ENCODE data around the gene CEP250.

CEP250 gene

DNA sequence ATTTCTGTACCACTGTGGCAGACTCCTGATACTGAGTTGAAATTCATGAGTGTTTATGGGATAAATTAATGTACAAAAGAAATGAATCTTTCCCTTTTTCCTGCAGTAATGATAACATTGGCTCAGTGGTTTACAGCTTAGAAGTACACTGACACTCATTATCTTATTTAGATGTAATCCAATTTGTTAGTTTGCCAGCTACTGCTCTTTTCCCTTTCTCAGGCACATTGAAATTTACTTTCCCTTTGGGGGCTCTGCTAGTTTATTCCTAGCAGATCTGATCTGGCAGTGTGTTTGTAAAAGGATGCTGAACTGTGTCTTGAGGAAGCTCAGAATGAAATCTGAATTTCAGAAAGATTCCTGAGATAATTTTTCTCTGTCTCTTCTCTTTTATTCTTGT lies 3.0 kb downstream of the CEP250 start:
- no peaks in the 10 kb centered on the region for H3K27me3 ChIP-seq (ENCODE audit: insufficient read depth, low read length, poor library complexity)
- H3K23ac ChIP-seq (ENCODE audit: low read length), result no peak overlapping the region
- no peaks in the 10 kb centered on the region for H3K79me2 ChIP-seq (ENCODE audit: control insufficient read depth, insufficient read depth, low read length)
- H3K4me2 ChIP-seq (ENCODE audit: low read length), result no peak overlapping the region
- no peak overlapping the region for H3K4ac ChIP-seq (ENCODE audit: low read depth, low read length)
- DNase-seq, result no peak
- H3K36me3 ChIP-seq (ENCODE audit: control insufficient read depth, insufficient read depth, low read length), result no peaks in the 10 kb centered on the region
- no peaks in the 10 kb centered on the region for H3K4me1 ChIP-seq (ENCODE audit: control insufficient read depth, low read depth, low read length)
- no peak overlapping the region for H4K5ac ChIP-seq (ENCODE audit: low read length)
- no peaks in the 10 kb centered on the region for H3K79me1 ChIP-seq (ENCODE audit: low read length)
- no peak overlapping the region for H2AK5ac ChIP-seq (ENCODE audit: low read length)
- no peak overlapping the region for H3K9ac ChIP-seq (ENCODE audit: low read length)
- H3K56ac ChIP-seq (ENCODE audit: low read length), result no peak overlapping the region
- no peak overlapping the region for H3K27ac ChIP-seq (ENCODE audit: low read depth, low read length)
- H3K4me3 ChIP-seq (ENCODE audit: low read length), result no peak overlapping the region
- no peak overlapping the region for H2BK15ac ChIP-seq (replicated peaks; ENCODE audit: low read depth)
- H2BK120ac ChIP-seq (ENCODE audit: low read depth, low read length), result no peak overlapping the region
- H2BK5ac ChIP-seq (ENCODE audit: low read length), result no peak overlapping the region
- no peak overlapping the region for H3K18ac ChIP-seq (ENCODE audit: low read length)
- no peak overlapping the region for H4K8ac ChIP-seq (ENCODE audit: low read depth, low read length)

DNA sequence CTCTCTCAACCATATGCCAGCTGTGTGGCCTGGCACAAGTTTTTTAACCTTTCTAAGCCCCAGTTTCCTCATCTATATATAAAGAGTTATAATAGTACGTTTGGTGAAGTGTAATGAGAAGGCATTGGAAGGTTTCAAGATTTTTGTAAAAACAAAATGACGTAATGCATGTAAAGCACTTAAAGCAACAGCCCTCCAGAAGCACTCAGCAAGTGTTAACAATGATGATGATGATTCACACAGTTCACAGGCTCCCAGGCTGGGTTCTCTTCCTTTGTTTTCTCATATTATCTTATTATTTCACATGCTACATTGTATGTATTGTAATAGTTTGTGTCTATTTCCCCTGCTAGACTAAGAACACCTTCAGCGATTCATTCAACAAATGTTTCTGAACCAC lies 6.2 kb downstream of the CEP250 start:
- no peak for DNase-seq
- no peaks in the 10 kb centered on the region for H3K4me1 ChIP-seq (ENCODE audit: control insufficient read depth, low read depth, low read length)
- H3K27ac ChIP-seq (ENCODE audit: low read depth, low read length), result no peak overlapping the region
- no peak overlapping the region for H2BK120ac ChIP-seq (ENCODE audit: low read depth, low read length)
- H4K8ac ChIP-seq (ENCODE audit: low read depth, low read length), result no peak overlapping the region
- no peak overlapping the region for H2BK5ac ChIP-seq (ENCODE audit: low read length)
- H2AK5ac ChIP-seq (ENCODE audit: low read length), result no peak overlapping the region
- no peaks in the 10 kb centered on the region for H3K36me3 ChIP-seq (ENCODE audit: control insufficient read depth, insufficient read depth, low read length)
- H3K9ac ChIP-seq (ENCODE audit: low read length), result no peak overlapping the region
- no peaks in the 10 kb centered on the region for H3K79me2 ChIP-seq (ENCODE audit: control insufficient read depth, insufficient read depth, low read length)
- no peak overlapping the region for H2BK15ac ChIP-seq (replicated peaks; ENCODE audit: low read depth)
- H3K79me1 ChIP-seq (ENCODE audit: low read length), result no peaks in the 10 kb centered on the region
- H3K18ac ChIP-seq (ENCODE audit: low read length), result no peak overlapping the region
- H3K4me3 ChIP-seq (ENCODE audit: low read length), result no peak overlapping the region
- H3K23ac ChIP-seq (ENCODE audit: low read length), result no peak overlapping the region
- H4K5ac ChIP-seq (ENCODE audit: low read length), result no peak overlapping the region
- no peak overlapping the region for H3K4ac ChIP-seq (ENCODE audit: low read depth, low read length)
- no CpG with 5 or more reads among the region's 3 CpGs for WGBS (ENCODE audit: extremely low coverage, insufficient coverage, low lambda C conversion rate)
- H3K4me2 ChIP-seq (ENCODE audit: low read length), result no peak overlapping the region
- H3K27me3 ChIP-seq (ENCODE audit: insufficient read depth, low read length, poor library complexity), result no peaks in the 10 kb centered on the region
- H3K56ac ChIP-seq (ENCODE audit: low read length), result no peak overlapping the region

DNA sequence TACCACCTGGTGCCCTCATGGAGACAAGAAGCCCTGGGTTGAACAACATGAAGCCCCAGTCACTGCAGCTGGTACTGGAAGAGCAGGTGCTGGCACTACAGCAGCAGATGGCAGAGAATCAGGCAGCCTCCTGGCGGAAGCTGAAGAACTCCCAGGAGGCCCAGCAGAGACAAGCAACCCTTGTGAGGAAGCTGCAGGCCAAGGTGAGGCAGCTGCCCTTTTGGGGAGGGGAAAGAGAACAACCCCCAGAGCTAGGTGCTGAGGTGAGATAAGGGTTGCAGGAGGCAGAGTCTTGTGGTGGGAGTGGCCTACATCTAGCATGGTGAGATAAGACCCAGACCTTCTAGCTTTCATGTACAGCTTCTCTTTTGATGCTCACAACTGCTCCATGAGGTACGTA lies 7.0 kb downstream of the CEP250 start:
- no peak overlapping the region for H3K9ac ChIP-seq (ENCODE audit: low read length)
- no peak overlapping the region for H4K5ac ChIP-seq (ENCODE audit: low read length)
- H3K36me3 ChIP-seq (ENCODE audit: control insufficient read depth, insufficient read depth, low read length), result no peaks in the 10 kb centered on the region
- no peak overlapping the region for H3K4ac ChIP-seq (ENCODE audit: low read depth, low read length)
- H3K18ac ChIP-seq (ENCODE audit: low read length), result no peak overlapping the region
- no peak overlapping the region for H2BK5ac ChIP-seq (ENCODE audit: low read length)
- no peak overlapping the region for H3K27ac ChIP-seq (ENCODE audit: low read depth, low read length)
- no CpG with 5 or more reads among the region's 2 CpGs for WGBS (ENCODE audit: extremely low coverage, insufficient coverage, low lambda C conversion rate)
- no peak overlapping the region for H2AK5ac ChIP-seq (ENCODE audit: low read length)
- no peak overlapping the region for H2BK15ac ChIP-seq (replicated peaks; ENCODE audit: low read depth)
- no peak for DNase-seq
- no peak overlapping the region for H3K23ac ChIP-seq (ENCODE audit: low read length)
- H2BK120ac ChIP-seq (ENCODE audit: low read depth, low read length), result no peak overlapping the region
- H4K8ac ChIP-seq (ENCODE audit: low read depth, low read length), result no peak overlapping the region
- H3K79me1 ChIP-seq (ENCODE audit: low read length), result no peaks in the 10 kb centered on the region
- no peaks in the 10 kb centered on the region for H3K79me2 ChIP-seq (ENCODE audit: control insufficient read depth, insufficient read depth, low read length)
- no peak overlapping the region for H3K4me2 ChIP-seq (ENCODE audit: low read length)
- peaks cover 1% of the 10 kb centered on the region for H3K4me1 ChIP-seq (ENCODE audit: control insufficient read depth, low read depth, low read length)
- H3K4me3 ChIP-seq (ENCODE audit: low read length), result no peak overlapping the region
- no peaks in the 10 kb centered on the region for H3K27me3 ChIP-seq (ENCODE audit: insufficient read depth, low read length, poor library complexity)
- H3K56ac ChIP-seq (ENCODE audit: low read length), result no peak overlapping the region

DNA sequence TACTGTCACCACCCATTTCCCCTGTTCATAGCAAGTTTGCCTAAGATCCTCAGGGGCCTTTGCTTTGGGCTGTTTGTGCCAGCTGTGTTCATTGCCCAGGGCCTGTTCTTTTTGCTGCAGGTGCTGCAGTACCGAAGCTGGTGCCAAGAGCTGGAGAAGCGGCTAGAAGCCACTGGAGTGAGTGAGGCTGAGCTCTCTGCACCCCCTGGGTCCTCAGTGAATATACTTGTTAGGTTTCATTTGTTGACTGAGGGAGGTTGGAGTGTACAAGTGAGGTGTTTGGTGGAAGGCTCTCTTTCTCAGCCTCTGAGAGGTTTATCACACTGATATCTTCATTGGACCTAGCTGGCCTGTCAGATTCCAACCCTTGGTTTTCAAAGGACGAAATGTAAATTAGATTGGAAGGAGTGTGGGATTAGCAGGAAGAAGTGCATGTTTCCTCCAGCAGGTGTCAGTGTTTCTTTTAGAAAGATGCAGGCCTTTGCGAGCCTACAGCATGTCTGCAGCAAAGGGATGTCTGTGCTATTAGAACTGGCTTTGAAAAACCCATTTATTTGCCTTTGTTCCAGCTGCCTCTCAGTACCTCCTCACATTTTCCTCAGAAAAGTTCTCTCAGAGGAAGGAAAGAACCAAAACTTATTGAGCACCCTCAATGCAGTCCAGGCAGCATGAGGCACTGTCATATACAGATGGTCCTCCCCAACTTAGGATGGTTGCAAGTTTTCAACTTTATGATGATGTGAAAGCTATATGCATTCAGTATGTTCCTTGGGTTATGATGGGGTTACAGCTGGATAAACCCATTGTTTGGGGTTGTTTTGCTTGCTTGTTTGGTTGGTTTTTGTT lies 8.3 kb downstream of the CEP250 start:
- Histone ChIP-seq H3K36me3 (ENCODE audit: control insufficient read depth, insufficient read depth, low read length) (no peaks in the 10 kb centered on the region), H3K18ac (ENCODE audit: low read length) (no peak overlapping the region), H3K56ac (ENCODE audit: low read length) (no peak overlapping the region), H3K27ac (ENCODE audit: low read depth, low read length) (no peak overlapping the region), H3K79me1 (ENCODE audit: low read length) (no peaks in the 10 kb centered on the region), H3K4me3 (ENCODE audit: low read length) (no peak overlapping the region), H3K27me3 (ENCODE audit: insufficient read depth, low read length, poor library complexity) (no peaks in the 10 kb centered on the region), H3K79me2 (ENCODE audit: control insufficient read depth, insufficient read depth, low read length) (no peaks in the 10 kb centered on the region), H3K23ac (ENCODE audit: low read length) (no peak overlapping the region), H3K4ac (ENCODE audit: low read depth, low read length) (no peak overlapping the region), H4K8ac (ENCODE audit: low read depth, low read length) (no peak overlapping the region), H2AK5ac (ENCODE audit: low read length) (no peak overlapping the region), H4K5ac (ENCODE audit: low read length) (no peak overlapping the region), H3K4me2 (ENCODE audit: low read length) (no peak overlapping the region), H3K9ac (ENCODE audit: low read length) (no peak overlapping the region), H2BK15ac (replicated peaks; ENCODE audit: low read depth) (no peak overlapping the region), H3K4me1 (ENCODE audit: control insufficient read depth, low read depth, low read length) (peaks cover 1% of the 10 kb centered on the region), H2BK5ac (ENCODE audit: low read length) (no peak overlapping the region), H2BK120ac (ENCODE audit: low read depth, low read length) (no peak overlapping the region)
- no CpG with 5 or more reads among the region's 4 CpGs for WGBS (ENCODE audit: extremely low coverage, insufficient coverage, low lambda C conversion rate)
- DNase-seq, result peak; percentile 84

DNA sequence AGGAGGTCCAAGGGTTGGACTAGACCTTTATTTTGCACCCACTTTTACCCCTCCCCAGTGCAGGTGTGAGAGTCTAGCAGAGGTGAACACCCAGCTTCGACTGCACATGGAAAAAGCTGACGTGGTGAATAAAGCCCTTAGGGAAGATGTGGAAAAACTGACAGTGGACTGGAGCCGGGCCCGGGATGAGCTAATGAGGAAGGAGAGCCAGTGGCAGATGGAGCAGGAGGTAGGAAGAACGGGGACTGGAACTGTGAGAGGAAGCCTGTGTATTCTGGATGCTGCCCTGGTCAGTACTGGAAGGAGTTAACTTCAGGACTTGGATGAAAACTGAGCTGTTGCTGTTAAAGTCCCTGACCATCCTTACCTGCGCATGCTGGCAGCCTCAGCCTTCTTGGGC lies 10.6 kb downstream of the CEP250 start:
- Histone ChIP-seq H2BK15ac (replicated peaks; ENCODE audit: low read depth) (no peak overlapping the region), H3K36me3 (ENCODE audit: control insufficient read depth, insufficient read depth, low read length) (no peaks in the 10 kb centered on the region), H3K4me3 (ENCODE audit: low read length) (no peak overlapping the region), H2BK5ac (ENCODE audit: low read length) (no peak overlapping the region), H3K79me2 (ENCODE audit: control insufficient read depth, insufficient read depth, low read length) (no peaks in the 10 kb centered on the region), H3K9ac (ENCODE audit: low read length) (no peak overlapping the region), H3K79me1 (ENCODE audit: low read length) (no peaks in the 10 kb centered on the region), H3K27ac (ENCODE audit: low read depth, low read length) (no peak overlapping the region), H2AK5ac (ENCODE audit: low read length) (no peak overlapping the region), H3K18ac (ENCODE audit: low read length) (no peak overlapping the region), H3K23ac (ENCODE audit: low read length) (no peak overlapping the region), H3K4me2 (ENCODE audit: low read length) (no peak overlapping the region), H3K4ac (ENCODE audit: low read depth, low read length) (no peak overlapping the region), H4K8ac (ENCODE audit: low read depth, low read length) (no peak overlapping the region), H3K4me1 (ENCODE audit: control insufficient read depth, low read depth, low read length) (peaks cover 1% of the 10 kb centered on the region), H3K27me3 (ENCODE audit: insufficient read depth, low read length, poor library complexity) (no peaks in the 10 kb centered on the region), H3K56ac (ENCODE audit: low read length) (no peak overlapping the region), H4K5ac (ENCODE audit: low read length) (no peak overlapping the region), H2BK120ac (ENCODE audit: low read depth, low read length) (no peak overlapping the region)
- DNase-seq, result no peak
- no CpG with 5 or more reads among the region's 6 CpGs for WGBS (ENCODE audit: extremely low coverage, insufficient coverage, low lambda C conversion rate)

DNA sequence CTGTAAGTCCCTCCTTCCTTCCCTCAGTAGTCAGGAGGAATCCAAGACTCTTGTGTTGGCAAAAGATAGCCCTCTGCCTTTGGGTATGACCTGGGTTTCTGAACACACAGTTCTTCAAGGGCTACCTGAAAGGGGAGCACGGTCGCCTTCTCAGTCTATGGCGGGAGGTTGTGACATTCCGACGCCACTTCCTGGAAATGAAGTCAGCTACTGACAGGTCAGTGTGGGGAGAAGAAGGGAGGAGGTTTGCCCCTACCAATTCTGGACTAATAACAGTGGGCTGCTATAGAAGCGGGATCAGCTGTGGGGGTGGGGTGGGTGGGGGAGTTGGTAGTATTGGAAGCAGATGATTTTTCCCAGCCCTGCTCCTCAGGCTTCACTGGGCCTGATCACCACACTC lies 11.5 kb downstream of the CEP250 start:
- no peaks in the 10 kb centered on the region for H3K36me3 ChIP-seq (ENCODE audit: control insufficient read depth, insufficient read depth, low read length)

More for the DNA sequence above, 11.5 kb downstream of the CEP250 start:
- no peak overlapping the region for H4K8ac ChIP-seq (ENCODE audit: low read depth, low read length)
- H3K27ac ChIP-seq (ENCODE audit: low read depth, low read length), result no peak overlapping the region
- no peak overlapping the region for H3K4ac ChIP-seq (ENCODE audit: low read depth, low read length)
- no CpG with 5 or more reads among the region's 6 CpGs for WGBS (ENCODE audit: extremely low coverage, insufficient coverage, low lambda C conversion rate)
- no peak overlapping the region for H3K18ac ChIP-seq (ENCODE audit: low read length)
- H2BK5ac ChIP-seq (ENCODE audit: low read length), result no peak overlapping the region
- no peaks in the 10 kb centered on the region for H3K27me3 ChIP-seq (ENCODE audit: insufficient read depth, low read length, poor library complexity)
- H2AK5ac ChIP-seq (ENCODE audit: low read length), result no peak overlapping the region
- peaks cover 1% of the 10 kb centered on the region for H3K4me1 ChIP-seq (ENCODE audit: control insufficient read depth, low read depth, low read length)
- H4K5ac ChIP-seq (ENCODE audit: low read length), result no peak overlapping the region
- H3K4me2 ChIP-seq (ENCODE audit: low read length), result no peak overlapping the region
- H2BK15ac ChIP-seq (replicated peaks; ENCODE audit: low read depth), result no peak overlapping the region
- peak; percentile 16 for DNase-seq
- H3K4me3 ChIP-seq (ENCODE audit: low read length), result no peak overlapping the region
- H3K9ac ChIP-seq (ENCODE audit: low read length), result no peak overlapping the region
- no peak overlapping the region for H3K23ac ChIP-seq (ENCODE audit: low read length)
- no peak overlapping the region for H2BK120ac ChIP-seq (ENCODE audit: low read depth, low read length)
- no peaks in the 10 kb centered on the region for H3K79me1 ChIP-seq (ENCODE audit: low read length)
- no peak overlapping the region for H3K56ac ChIP-seq (ENCODE audit: low read length)
- H3K79me2 ChIP-seq (ENCODE audit: control insufficient read depth, insufficient read depth, low read length), result no peaks in the 10 kb centered on the region

Measured in mesendoderm (in vitro differentiated cells).